Measurements from ENCODE around the gene DIO3.

DIO3 gene

GRCh38 chr14:101561145-101561896 lies at the start of gene DIO3:
Gene DIO3 (plus strand): TSS chr14:101561495.
- TF ChIP-seq GATA3 (IDR thresholded peaks at IDR 0.05; ENCODE audit: low read depth, low read length): no peak
- no peak for TF ChIP-seq GATA2 (IDR thresholded peaks at IDR 0.05; ENCODE audit: low read depth, low read length)

DNA sequence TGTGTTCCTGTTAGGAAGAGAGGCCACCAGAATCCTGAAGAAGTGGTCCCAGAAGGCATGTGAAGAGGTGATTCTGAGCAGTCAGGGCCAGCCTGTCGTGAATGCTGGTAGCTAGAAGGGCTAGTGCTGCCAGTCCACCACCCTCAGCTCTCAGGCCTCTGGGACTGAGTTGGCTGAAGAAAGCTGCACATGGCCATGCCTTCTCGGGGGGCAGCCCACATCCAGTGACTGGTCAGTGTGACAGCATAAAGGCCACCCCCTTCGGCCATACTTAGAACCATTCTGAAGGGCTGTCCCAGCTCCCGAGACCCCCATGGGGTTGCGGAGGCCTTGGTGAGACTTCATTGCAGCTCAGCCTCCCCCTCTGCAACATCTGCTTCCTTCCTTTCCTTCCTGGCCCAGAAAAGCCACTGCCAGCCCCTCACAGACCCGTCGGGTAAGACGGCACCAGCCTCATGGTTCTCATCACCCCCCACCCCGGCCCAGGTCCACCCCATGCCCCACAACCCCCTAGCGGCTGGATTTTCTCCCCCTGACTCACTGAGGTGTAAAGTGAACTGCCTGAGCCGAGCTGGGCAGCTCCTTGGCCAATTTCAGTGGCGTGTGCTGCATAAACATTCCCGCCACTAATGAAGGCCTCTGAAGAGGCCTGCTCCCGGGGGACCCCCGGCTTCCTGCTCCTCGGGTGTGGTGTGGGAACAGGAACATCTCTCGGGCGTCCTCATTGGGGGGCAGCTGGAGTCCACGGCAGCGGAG lies 49.5 kb upstream of the DIO3 start:
- TF ChIP-seq GATA2 (IDR thresholded peaks at IDR 0.05; ENCODE audit: low read depth, low read length) (no peak), GATA3 (IDR thresholded peaks at IDR 0.05; ENCODE audit: low read depth, low read length) (no peak)

DNA sequence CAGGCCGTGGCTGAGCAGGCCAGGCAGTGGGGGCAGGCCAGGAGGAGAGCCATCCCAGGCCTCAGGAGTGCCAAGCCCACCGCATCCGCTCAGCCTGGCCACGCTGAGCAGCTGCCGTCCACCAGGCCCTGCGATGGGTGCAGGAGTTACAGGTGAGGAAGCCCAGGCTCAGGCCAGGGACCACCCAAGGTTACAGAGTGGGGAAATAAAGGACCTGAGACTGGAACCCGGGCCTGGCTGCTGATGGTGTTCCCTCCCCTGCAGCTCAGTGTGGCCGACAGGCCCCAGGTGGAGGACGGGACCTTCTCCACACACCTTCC lies 49.0 kb upstream of the DIO3 start:
- TF ChIP-seq GATA2 (IDR thresholded peaks at IDR 0.05; ENCODE audit: low read depth, low read length): no peak
- TF ChIP-seq GATA3 (IDR thresholded peaks at IDR 0.05; ENCODE audit: low read depth, low read length): no peak

- TF ChIP-seq GATA3 (IDR thresholded peaks at IDR 0.05; ENCODE audit: low read depth, low read length) (no peak), GATA2 (IDR thresholded peaks at IDR 0.05; ENCODE audit: low read depth, low read length) (no peak)
Measured at GRCh38 chr14:101514136-101514535, 47.2 kb upstream of the DIO3 start.

- TF ChIP-seq GATA3 (IDR thresholded peaks at IDR 0.05; ENCODE audit: low read depth, low read length) (no peak), GATA2 (IDR thresholded peaks at IDR 0.05; ENCODE audit: low read depth, low read length) (no peak)
Measured at GRCh38 chr14:101516401-101516800, 44.9 kb upstream of the DIO3 start.

- TF ChIP-seq GATA2 (IDR thresholded peaks at IDR 0.05; ENCODE audit: low read depth, low read length) (no peak), GATA3 (IDR thresholded peaks at IDR 0.05; ENCODE audit: low read depth, low read length) (no peak)
Measured at GRCh38 chr14:101518611-101519473, 42.5 kb upstream of the DIO3 start.

DNA sequence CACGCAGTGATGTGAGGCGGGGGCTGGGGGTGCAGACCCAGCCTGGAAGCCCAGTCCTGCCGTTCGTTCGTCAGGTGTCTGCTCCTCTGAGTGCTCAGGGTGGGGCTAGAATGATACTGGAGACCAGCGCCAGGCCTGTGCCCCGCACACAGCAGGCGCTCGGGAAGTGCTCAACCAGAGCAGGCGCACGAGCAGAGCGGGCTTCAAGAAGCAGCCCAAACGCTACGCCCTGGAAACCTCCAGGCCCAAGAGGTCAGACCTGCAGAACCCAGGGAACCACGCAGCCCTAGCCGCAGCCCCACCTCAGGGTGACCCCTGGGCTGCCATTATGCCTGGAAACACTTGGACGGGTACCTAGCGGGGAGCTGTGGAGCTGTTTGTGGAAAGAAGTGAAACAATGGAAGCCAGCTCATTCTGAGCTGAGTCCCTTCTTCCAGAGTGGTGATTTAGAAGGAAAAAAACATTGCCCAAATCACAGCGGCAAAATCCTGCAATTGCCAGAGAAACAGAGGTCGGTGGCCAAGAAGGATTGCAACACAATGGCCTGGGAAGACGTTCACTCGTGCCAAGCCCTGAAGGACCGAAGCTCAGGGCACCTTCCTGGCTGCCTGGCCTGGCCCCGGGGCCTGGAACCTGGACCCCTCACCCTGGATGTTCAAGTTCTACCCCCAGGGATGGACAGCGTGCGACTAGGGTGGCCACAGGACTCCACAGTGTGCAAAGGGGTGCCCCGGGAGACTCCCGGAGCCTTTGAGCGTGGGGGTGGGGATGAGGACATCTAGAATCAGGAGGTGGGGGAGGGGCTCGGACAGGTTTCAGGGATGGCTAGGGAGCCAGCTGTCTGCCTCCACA lies 40.4 kb upstream of the DIO3 start:
- TF ChIP-seq GATA3 (IDR thresholded peaks at IDR 0.05; ENCODE audit: low read depth, low read length) (no peak), GATA2 (IDR thresholded peaks at IDR 0.05; ENCODE audit: low read depth, low read length) (no peak)

DNA sequence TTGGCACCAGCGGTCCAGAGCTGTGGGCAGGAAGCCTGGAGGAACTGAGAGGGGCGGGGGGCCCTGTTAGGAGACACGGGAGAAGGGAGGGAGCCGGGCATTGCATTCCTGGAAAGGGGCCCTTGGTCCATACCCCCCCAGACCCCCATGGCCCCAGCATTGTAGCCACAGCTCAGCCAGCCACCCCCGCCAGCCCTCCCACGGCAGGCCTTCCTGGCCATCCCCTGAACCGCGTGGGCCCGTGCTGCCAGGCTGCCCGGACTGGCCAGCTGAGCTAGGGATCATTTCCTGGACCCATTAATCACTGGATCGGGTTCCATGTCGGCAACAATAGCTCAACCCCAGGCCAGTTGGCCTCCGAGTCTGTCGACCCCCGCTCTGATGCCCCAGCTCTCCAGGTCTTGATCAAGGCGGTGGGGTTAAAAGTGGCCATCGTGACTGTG lies 39.8 kb upstream of the DIO3 start:
- no peak for TF ChIP-seq GATA3 (IDR thresholded peaks at IDR 0.05; ENCODE audit: low read depth, low read length)
- no peak for TF ChIP-seq GATA2 (IDR thresholded peaks at IDR 0.05; ENCODE audit: low read depth, low read length)

- TF ChIP-seq GATA3 (IDR thresholded peaks at IDR 0.05; ENCODE audit: low read depth, low read length) (no peak), GATA2 (IDR thresholded peaks at IDR 0.05; ENCODE audit: low read depth, low read length) (no peak)
Measured at GRCh38 chr14:101521978-101522377, 39.3 kb upstream of the DIO3 start.

DNA sequence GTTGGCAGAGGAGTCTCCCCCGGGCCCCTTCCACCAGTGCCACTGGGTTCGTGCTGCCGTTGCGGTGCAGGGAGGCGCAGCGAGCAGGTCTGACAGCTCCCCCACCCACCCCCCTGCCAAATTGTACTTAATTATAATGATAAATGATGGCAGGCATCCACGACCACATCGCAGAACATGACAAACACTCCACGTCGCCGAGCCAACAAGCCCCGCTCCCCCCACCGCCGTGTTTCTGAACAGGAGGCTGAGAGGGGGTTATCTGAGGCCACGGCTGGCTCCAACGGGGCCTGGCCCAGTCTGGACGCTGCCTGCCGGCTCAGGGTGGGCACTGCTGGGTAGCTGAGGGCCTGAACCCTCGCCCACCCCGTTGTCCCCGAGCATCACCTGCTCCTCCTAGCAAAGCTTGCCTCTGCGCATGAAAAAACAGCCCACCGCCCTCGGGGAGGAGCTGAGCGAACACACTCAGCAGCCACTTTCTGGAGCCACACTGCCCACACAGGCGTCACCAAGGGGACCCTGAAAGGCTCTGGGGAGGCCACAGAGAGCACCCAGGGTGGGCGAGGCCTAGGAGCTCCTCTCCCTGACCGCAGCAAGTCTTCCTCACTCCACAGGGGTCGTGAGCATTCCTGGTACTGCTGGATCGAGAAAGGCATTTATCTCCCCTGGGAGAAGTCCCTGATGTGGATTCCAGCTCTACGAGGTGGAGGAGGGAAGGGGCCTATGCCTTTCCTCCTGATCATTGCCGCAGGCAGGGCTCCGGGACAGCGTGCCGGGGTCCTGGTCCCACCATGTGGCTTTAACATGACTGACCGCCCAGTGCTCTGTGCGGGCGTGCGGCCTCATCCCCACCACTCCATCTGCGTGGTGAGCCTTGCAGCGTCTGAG lies 35.4 kb upstream of the DIO3 start:
- no peak for TF ChIP-seq GATA2 (IDR thresholded peaks at IDR 0.05; ENCODE audit: low read depth, low read length)
- no peak for TF ChIP-seq GATA3 (IDR thresholded peaks at IDR 0.05; ENCODE audit: low read depth, low read length)

DNA sequence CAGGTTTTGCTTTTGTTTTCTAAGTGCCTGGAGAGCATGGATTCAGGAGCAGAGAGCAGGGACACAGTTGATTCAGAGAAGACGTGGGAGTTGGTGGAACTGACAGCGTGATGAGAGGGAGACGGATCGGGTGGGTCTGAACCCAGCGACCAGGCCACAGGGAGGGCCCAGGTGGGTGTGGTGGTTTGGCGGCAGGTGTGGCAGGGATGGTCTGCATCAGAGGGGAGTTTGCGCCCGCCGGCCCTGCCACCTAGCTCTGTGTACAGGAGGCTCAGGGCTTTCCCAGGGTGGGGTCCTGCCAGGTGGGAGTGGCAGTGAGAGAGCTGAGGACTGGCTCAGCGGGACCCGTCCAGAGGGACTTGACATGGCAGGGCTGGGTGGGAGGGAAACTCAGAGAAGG lies 33.3 kb upstream of the DIO3 start:
- no peak for TF ChIP-seq GATA2 (IDR thresholded peaks at IDR 0.05; ENCODE audit: low read depth, low read length)
- no peak for TF ChIP-seq GATA3 (IDR thresholded peaks at IDR 0.05; ENCODE audit: low read depth, low read length)

GRCh38 chr14:101529079-101529478 lies 32.2 kb upstream of the DIO3 start:
- TF ChIP-seq GATA2 (IDR thresholded peaks at IDR 0.05; ENCODE audit: low read depth, low read length) (no peak), GATA3 (IDR thresholded peaks at IDR 0.05; ENCODE audit: low read depth, low read length) (no peak)

All from SH-SY5Y (cell line).